Endometrial microvascular endothelial cells (primary cell): ENCODE data around the gene PAWR. TPM values are rescaled to one million over a fixed set of nuclear protein-coding genes. Genes with fewer than 3 reads are reported as not detected.
"Not testable (repeated sequence)": the region's sequence is repeated elsewhere in the genome, so short reads cannot be mapped to it uniquely, and the experiment has no call there.

Experiments used
- in situ Hi-C: cut with HindIII; loops from 2 replicates; pipeline ENCODE4 v1.10.0; 2017; ENCODE audit warnings: low sequenced_read_pairs, low pct_unique_long_range_greater_than_20kb; ENCODE audit errors: inconsistent ontology term
- total RNA-seq: library from RNA; depleted of rRNA; stranded (reverse); fragments of >200 nt; gene quantifications from one replicate; pipeline ENCODE4 v1.2.3, GENCODE V29; 2015; ENCODE audit errors: inconsistent ontology term

PAWR gene
- total RNA-seq, 1 donor from 2014 or later = 49.2 TPM

DNA sequence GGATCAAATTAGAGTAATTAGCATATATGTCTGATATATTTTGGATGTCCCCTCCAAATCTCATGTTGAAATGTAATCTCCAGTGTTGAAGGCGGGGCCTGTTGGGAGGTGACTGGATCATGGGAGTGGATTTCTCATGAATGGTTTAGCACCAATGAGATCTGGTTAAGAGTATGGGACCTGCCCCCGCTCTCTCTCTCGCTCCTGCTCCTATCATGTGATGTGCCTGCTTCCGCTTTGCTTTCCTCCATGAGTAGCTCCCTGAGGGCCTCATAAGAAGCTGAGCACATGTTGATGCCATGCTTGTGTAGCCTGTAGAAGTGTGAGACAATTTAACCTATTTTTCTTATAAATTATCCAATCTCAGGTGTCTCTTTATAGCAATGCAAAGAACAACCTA is 73.1 kb downstream of the PAWR start:
- in situ Hi-C loops = loop anchor here (10.0 kb wide), 1 partner anchor 57 kb away; no protein-coding TSS in a partner anchor

DNA sequence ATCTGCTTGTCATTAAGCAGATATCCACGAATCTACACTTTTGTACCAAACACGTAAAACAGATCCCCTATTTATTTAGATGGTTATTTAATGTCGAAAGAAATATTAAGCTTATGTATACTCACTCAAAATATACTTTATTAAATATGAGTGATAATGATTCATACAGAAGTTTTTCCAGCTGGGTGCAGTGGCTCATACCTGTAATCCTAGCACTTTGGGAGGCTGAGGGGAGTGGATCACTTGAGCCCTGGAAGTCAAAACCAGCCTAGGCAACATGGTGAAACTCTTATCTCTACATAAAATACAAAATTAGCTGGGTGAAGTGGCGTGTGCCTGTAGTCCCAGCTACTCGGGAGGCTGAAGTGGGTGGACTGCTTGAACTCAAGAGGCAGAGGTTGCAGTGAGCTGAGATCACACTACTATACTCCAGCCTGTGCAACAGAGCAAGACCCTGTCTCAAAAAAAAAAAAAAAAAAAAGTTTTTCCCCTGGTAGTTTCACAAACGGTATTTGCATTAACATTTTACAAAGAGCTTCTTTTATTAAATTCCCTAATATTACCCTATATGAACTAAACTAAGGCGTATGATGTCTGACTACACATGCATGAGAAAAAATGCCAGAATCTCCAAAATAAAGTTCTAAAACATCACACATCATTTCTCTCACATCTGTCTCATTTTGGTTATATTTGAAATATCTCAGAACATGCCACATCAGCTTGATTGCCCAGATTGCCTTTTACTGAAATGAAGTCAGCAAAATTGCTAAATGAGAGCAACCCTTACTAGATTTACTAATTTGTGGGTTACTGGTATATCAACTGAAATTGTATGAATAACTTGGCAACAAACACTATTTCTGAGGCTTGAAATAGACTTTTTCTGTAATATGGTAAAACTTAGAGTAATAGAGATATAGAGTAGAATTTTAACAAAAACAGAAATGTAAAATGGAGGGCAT is 74.9 kb downstream of the PAWR start:
- in situ Hi-C loops = loop anchor here (10.0 kb wide), 1 partner anchor 59 kb away; no protein-coding TSS in a partner anchor

DNA sequence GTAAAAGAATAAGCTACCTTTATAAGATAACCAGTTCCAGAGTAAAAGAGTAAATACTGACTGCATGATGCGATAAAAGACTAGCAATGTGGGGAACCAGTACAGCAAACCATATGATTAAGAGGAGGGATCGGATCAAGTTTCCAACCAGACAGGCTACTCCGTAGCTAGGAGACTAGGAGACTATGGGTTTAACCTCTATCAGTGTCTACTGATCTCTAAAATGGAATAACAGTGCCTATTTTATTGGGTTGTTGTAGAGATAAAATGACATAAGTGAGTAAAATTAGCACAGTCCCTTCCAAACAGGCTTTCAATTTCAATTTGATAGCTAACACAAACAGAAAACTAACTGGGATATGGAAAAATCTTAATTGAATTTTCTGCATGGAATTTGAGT is 76.0 kb downstream of the PAWR start:
- in situ Hi-C loops = loop anchor here (10.0 kb wide), 1 partner anchor 60 kb away; no protein-coding TSS in a partner anchor

DNA sequence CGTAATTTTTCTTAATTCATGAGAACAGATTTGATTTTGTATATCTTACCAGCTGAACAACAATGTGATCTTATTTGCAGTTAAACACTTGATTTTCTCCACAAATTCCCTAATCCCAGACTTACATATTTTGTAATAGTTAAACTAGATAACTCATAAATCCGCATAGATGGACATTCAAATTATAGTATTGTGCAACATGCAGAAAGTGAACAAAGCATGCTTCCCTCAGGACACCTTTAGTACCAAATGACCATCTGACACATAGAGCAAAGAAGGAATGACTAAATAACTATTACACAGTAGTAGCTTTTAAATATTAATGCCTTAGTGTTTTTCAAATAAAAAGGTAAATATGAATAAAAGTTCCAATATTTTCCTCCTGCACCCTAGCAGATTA is 88.9 kb downstream of the PAWR start:
- in situ Hi-C loops = no loop called here

DNA sequence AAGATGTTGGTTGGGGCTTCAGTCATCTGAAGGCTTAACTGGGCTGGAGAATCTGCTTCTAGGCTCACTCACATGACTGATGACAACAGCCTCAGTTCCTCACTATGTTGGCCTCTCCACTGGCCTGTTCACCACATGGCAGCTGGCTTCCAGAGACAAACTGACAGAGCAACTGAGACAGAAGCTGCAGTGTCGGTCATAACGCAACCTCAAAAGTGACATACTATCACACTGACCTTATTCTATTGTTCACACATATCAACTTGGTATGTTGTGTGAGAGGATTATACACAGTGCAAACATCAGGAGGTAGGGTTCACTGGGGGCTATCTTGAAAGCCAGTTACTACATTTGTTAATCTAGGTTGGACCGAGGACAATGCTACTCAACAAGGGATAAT is 92.9 kb downstream of the PAWR start:
- in situ Hi-C loops = no loop called here

DNA sequence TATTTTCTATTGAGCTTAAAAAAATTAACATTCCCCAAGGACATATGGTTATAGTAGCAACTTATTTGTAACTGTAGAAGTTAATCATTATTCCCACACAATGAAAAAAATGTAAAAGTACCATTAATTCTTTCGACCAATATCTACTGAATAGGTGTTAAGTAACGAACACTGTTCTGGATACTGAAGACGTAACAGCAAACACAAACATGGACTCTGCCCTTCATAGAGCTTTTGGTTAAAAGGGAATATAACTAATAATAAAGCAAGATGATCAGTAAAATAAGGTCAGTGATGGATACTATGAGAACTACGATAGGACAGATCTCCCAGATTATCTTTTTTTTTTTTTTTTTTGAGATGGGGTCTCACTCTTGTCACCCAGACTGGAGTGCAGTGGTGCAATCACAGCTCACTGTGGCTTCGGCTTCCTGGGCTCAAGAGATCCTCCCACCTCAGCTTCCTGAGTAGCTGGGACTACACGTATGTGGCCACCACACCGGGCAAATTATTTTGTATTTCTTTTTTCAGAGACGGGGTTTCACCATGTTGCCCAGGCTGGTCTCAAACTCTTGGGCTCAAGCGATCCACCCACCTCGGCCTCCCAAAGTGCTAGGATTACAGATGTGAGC is 93.9 kb downstream of the PAWR start:
- in situ Hi-C loops = no loop called here

DNA sequence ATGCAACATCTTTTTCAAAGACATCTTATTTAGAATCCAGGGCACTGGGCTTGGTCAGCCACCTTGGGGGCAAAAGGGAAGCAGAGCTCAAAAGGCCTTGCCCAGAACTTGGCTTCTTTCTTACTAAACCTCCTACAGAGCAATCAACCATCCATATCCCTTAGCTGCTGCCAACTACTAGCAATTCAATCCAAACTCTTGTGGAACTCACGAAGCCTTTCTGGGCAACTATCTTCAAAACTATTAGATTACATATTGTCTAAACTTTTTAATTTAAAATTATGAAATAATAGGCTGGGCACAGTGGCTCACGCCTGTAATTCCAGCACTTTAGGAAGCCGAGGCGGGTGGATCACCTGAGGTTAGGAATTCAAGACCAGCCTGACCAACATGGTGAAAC is 95.5 kb downstream of the PAWR start:
- in situ Hi-C loops = no loop called here

DNA sequence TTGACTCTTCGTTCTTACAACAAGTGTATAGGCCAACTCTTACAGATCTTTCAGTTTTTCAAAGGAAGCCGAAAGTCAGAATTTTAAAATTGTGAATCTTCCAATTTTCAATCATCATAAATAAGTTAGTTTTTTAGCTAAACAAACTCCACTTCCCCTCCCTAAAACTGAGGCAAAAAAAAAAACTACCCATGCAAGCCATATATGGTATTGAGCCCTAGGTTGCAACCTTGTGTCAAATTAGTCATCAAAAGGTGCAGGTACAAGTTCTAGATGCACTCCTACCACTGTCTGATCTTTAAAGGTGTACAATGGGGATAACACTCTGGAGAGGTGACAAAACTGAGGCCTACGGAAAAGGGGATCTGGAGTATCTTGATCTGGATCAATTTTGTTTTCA is 97.9 kb downstream of the PAWR start:
- in situ Hi-C loops = no loop called here

GRCh38 chr12:79591988-79592387 is 98.8 kb downstream of the PAWR start:
- in situ Hi-C loops = no loop called here

GRCh38 chr12:79590751-79591150 is 100.0 kb downstream of the PAWR start:
- in situ Hi-C loops = no loop called here

DNA sequence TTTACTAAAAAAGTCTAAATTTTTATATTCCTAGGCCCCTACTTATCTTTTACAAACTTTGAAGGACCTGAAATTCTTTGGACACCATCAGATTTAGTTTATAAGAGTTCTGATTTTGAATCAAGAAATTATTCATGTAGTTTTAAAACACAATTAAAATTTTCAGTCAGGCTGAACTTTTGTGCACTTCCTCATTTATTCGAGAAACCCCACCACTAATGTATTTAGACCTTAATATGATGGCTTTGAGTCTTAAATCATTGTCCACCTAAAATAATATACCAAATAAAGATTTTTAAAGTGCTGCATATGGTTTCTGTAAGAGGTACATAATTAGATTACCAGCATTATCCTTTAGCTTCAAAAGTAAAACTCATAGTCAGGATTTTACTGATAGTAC is 103.4 kb downstream of the PAWR start:
- in situ Hi-C loops = no loop called here

DNA sequence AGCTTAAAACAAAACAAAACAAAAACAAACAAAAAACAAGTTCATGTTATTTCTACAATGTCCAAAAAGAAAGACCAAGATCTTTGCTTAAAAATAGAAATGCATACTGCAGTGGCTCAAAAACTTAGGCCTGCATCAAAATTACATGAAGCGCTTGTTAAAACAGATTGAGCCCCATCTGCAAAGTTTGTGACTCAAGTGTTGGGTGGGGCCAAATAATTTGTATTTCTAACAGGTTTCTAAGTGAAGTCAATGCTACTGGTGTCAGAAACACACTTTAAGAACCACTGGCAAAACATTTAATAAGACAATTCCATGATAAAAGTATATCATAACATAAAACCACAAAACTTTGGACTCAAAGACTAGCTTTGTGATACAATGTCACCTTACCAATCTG is 105.6 kb downstream of the PAWR start:
- in situ Hi-C loops = no loop called here

DNA sequence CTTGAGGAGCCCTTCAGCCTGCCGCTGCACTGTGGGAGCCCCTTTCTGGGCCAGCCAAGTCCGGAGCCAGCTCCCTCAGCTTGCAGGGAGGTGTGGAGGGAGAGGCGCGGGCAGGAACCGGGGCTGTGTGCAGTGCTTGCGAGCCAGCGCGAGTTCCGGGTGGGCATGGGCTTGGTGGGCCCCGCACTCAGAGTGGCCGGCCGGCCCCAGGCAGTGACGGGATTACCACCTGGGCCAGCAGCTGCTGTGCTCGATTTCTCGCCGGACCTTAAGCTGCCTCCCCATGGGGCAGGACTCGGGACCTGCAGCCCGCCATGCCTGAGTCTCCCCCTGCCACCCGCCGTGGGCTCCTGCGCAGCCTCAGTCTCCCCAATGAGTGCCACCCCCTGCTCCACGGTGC is 116.9 kb downstream of the PAWR start:
- in situ Hi-C loops = no loop called here

GRCh38 chr12:79569679-79570078 is 121.1 kb downstream of the PAWR start:
- in situ Hi-C loops = no loop called here

DNA sequence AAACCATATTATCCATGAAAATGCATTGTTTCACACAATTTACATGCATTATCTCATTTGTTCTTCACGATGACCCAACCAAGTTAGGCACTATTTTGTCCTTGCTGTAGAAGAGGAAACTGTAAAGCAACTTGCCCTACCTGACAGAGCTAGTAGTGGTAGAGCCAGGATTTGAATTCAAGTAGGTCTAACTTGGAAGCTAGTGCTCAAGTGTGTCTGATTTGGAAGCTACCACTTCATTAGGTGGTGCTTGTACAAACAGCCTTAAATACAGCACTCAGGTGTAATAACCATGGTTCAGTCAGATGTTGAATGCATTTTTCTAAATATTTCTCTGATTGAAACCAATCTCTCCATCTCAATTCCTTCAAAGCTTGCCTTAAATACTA is 123.6 kb downstream of the PAWR start:
- in situ Hi-C loops = no loop called here

- in situ Hi-C loops = no loop called here
Measured at GRCh38 chr12:79566452-79567174, 124.2 kb downstream of the PAWR start.

- in situ Hi-C loops = not testable (repeated sequence)
Measured at GRCh38 chr12:79564727-79565350, 125.9 kb downstream of the PAWR start.

- in situ Hi-C loops = no loop called here
Measured at GRCh38 chr12:79563021-79563740, 127.6 kb downstream of the PAWR start.
